ENCODE data around the gene THBS2. TPM values are rescaled to one million over a fixed set of nuclear protein-coding genes. Genes with fewer than 3 reads are reported as not detected.
"Not testable (repeated sequence)": the region's sequence is repeated elsewhere in the genome, so short reads cannot be mapped to it uniquely, and the experiment has no call there.

The THBS2 gene
- total RNA-seq, 1 donor from 2014 or later: not detected

- H3K27ac Mint-ChIP-seq: no peak overlapping the region
- no peak for DNase-seq (ENCODE audit: low spot score, unreplicated experiment)
- H3K4me1 Mint-ChIP-seq (ENCODE audit: low read depth): no peaks in the 10 kb centered on the region
- H3K27me3 Mint-ChIP-seq: peaks cover 6% of the 10 kb centered on the region
- H3K4me3 Mint-ChIP-seq (ENCODE audit: low read depth): no peak overlapping the region
- TF ChIP-seq CTCF (IDR thresholded peaks at IDR 0.05; ENCODE audit: unreplicated experiment): no peak
- no peaks in the 10 kb centered on the region for H3K36me3 Mint-ChIP-seq (ENCODE audit: insufficient read depth)
- H3K9me3 Mint-ChIP-seq (ENCODE audit: low read depth): no peaks in the 10 kb centered on the region
Measured at GRCh38 chr6:169183233-169183632, 70.4 kb downstream of the THBS2 start.

- not testable (repeated sequence) for H3K9me3 Mint-ChIP-seq (ENCODE audit: low read depth); H3K27ac Mint-ChIP-seq; H3K4me3 Mint-ChIP-seq (ENCODE audit: low read depth); H3K36me3 Mint-ChIP-seq (ENCODE audit: insufficient read depth); H3K27me3 Mint-ChIP-seq; H3K4me1 Mint-ChIP-seq (ENCODE audit: low read depth); DNase-seq (ENCODE audit: low spot score, unreplicated experiment)
Measured at GRCh38 chr6:169179831-169180230, 73.8 kb downstream of the THBS2 start.

- Mint-ChIP-seq H3K36me3 (ENCODE audit: insufficient read depth) (no peaks in the 10 kb centered on the region), H3K27me3 (peaks cover 2% of the 10 kb centered on the region), H3K4me1 (ENCODE audit: low read depth) (no peaks in the 10 kb centered on the region), H3K9me3 (ENCODE audit: low read depth) (no peaks in the 10 kb centered on the region), H3K27ac (no peak overlapping the region), H3K4me3 (ENCODE audit: low read depth) (no peak overlapping the region)
- no peak for DNase-seq (ENCODE audit: low spot score, unreplicated experiment)
- no peak for TF ChIP-seq CTCF (IDR thresholded peaks at IDR 0.05; ENCODE audit: unreplicated experiment)
Measured at GRCh38 chr6:169177516-169178166, 76.0 kb downstream of the THBS2 start.

GRCh38 chr6:169176361-169176991 is 77.2 kb downstream of the THBS2 start:
- DNase-seq (ENCODE audit: low spot score, unreplicated experiment): no peak
- no peak for TF ChIP-seq CTCF (IDR thresholded peaks at IDR 0.05; ENCODE audit: unreplicated experiment)
- H3K9me3 Mint-ChIP-seq (ENCODE audit: low read depth): no peaks in the 10 kb centered on the region
- no peaks in the 10 kb centered on the region for H3K36me3 Mint-ChIP-seq (ENCODE audit: insufficient read depth)
- no peak overlapping the region for H3K27ac Mint-ChIP-seq
- peaks cover 2% of the 10 kb centered on the region for H3K27me3 Mint-ChIP-seq
- no peak overlapping the region for H3K4me3 Mint-ChIP-seq (ENCODE audit: low read depth)
- no peaks in the 10 kb centered on the region for H3K4me1 Mint-ChIP-seq (ENCODE audit: low read depth)

- Mint-ChIP-seq H3K27ac (no peak overlapping the region), H3K4me1 (ENCODE audit: low read depth) (no peaks in the 10 kb centered on the region), H3K4me3 (ENCODE audit: low read depth) (no peak overlapping the region), H3K27me3 (peaks cover 8% of the 10 kb centered on the region), H3K9me3 (ENCODE audit: low read depth) (no peaks in the 10 kb centered on the region), H3K36me3 (ENCODE audit: insufficient read depth) (no peaks in the 10 kb centered on the region)
- no peak for TF ChIP-seq CTCF (IDR thresholded peaks at IDR 0.05; ENCODE audit: unreplicated experiment)
- no peak for DNase-seq (ENCODE audit: low spot score, unreplicated experiment)
Measured at GRCh38 chr6:169175360-169175887, 78.2 kb downstream of the THBS2 start.

Data from progenitor cell of endocrine pancreas (in vitro differentiated cells).